BE2C (cell line): ENCODE measurements around the gene PPP3CA.
A peak's percentile ranks its signal among the peaks of the same experiment; 100 is the strongest.

Experiments used
- DNase-seq: peaks from one replicate; pipeline ENCODE4 v3.0.0-alpha.2; 2020
- H3K27me3 ChIP-seq: fragments of 250-450 bp; sonication (Bioruptor Pico); 2 replicates; pipeline ENCODE4 v1.5.1; 2020; ENCODE audit warnings: mild to moderate bottlenecking
- H3K36me3 ChIP-seq: fragments of 250-450 bp; sonication (Bioruptor Pico); 2 replicates; pipeline ENCODE4 v1.5.1; 2020; ENCODE audit warnings: mild to moderate bottlenecking
- H3K4me1 ChIP-seq: fragments of 250-450 bp; sonication (Bioruptor Pico); 2 replicates; pipeline ENCODE4 v1.5.1; 2020
- H3K4me3 ChIP-seq: 2 replicates; pipeline ENCODE4 v1.5.1; 2011; ENCODE audit warnings: low read depth, low read length
- H3K9me3 ChIP-seq: fragments of 250-450 bp; sonication (Bioruptor Pico); 2 replicates; pipeline ENCODE4 v1.5.1; 2020
- CTCF ChIP-seq: IDR thresholded peaks from 2 replicates; pipeline ENCODE4 v1.5.1; 2012; ENCODE audit warnings: mild to moderate bottlenecking, low read depth, low read length

Gene PPP3CA

GRCh38 chr4:101169044-101170014, 178.0 kb downstream of the PPP3CA start:
- TF ChIP-seq CTCF: peak; percentile 97
- DNase-seq: peak; percentile 81
- Histone ChIP-seq H3K27me3 (no peaks in the 10 kb centered on the region), H3K36me3 (no peaks in the 10 kb centered on the region), H3K9me3 (no peaks in the 10 kb centered on the region), H3K4me1 (peaks cover 6% of the 10 kb centered on the region), H3K4me3 (no peak overlapping the region)

GRCh38 chr4:101163936-101164335, 183.4 kb downstream of the PPP3CA start:
- H3K9me3 ChIP-seq: no peaks in the 10 kb centered on the region
- no peak overlapping the region for H3K4me3 ChIP-seq
- no peak for TF ChIP-seq CTCF
- H3K36me3 ChIP-seq: no peaks in the 10 kb centered on the region
- no peaks in the 10 kb centered on the region for H3K27me3 ChIP-seq
- peaks cover 9% of the 10 kb centered on the region for H3K4me1 ChIP-seq
- DNase-seq: no peak

GRCh38 chr4:101162990-101163380, 184.3 kb downstream of the PPP3CA start:
- Histone ChIP-seq H3K4me3 (no peak overlapping the region), H3K9me3 (no peaks in the 10 kb centered on the region), H3K36me3 (no peaks in the 10 kb centered on the region), H3K4me1 (peaks cover 5% of the 10 kb centered on the region; the same call in 1 of the 2 replicates), H3K27me3 (no peaks in the 10 kb centered on the region)
- no peak for DNase-seq
- no peak for TF ChIP-seq CTCF

- peaks cover 5% of the 10 kb centered on the region; the same call in 1 of the 2 replicates for H3K4me1 ChIP-seq
- no peak for DNase-seq
- no peak for TF ChIP-seq CTCF
Measured at GRCh38 chr4:101160792-101161592, 186.3 kb downstream of the PPP3CA start.

GRCh38 chr4:101158507-101158906, 188.8 kb downstream of the PPP3CA start:
- Histone ChIP-seq H3K9me3 (no peaks in the 10 kb centered on the region), H3K4me3 (no peak overlapping the region), H3K4me1 (peaks cover 5% of the 10 kb centered on the region; the same call in 1 of the 2 replicates), H3K27me3 (no peaks in the 10 kb centered on the region), H3K36me3 (no peaks in the 10 kb centered on the region)
- no peak for DNase-seq
- TF ChIP-seq CTCF: no peak

More at GRCh38 chr4:101160792-101161592, 186.3 kb downstream of the PPP3CA start:
- Histone ChIP-seq H3K27me3 (no peaks in the 10 kb centered on the region), H3K36me3 (no peaks in the 10 kb centered on the region), H3K9me3 (no peaks in the 10 kb centered on the region), H3K4me3 (no peak overlapping the region)
